ENCODE measurements around the gene MRPL43. TPM values are rescaled to one million over a fixed set of nuclear protein-coding genes. Genes with fewer than 3 reads are reported as not detected.
A peak's percentile ranks its signal among the peaks of the same experiment; 100 is the strongest.

Gene MRPL43
- total RNA-seq, 1 experiment from 2014 or later: 91.3 TPM

- H3K4me1 Mint-ChIP-seq: peaks cover 23% of the 10 kb centered on the region
These were observed 6.8 kb upstream of the MRPL43 start for GRCh38 chr10:100993986-100994708.

GRCh38 chr10:100989088-100989487 lies 1.8 kb upstream of the MRPL43 start:
- Mint-ChIP-seq H3K36me3 (peaks cover 36% of the 10 kb centered on the region), H3K27ac (no peak overlapping the region), H3K4me1 (peaks cover 13% of the 10 kb centered on the region), H3K9me3 (no peaks in the 10 kb centered on the region), H3K27me3 (ENCODE audit: low read depth) (no peaks in the 10 kb centered on the region), H3K4me3 (peak overlapping the region; percentile 93)
- POLR2A ChIA-PET: no interaction called here
- no peak for TF ChIP-seq NR3C1 (CRISPR knock-in tag; conservative IDR thresholded peaks at IDR 0.05; ENCODE audit: low read depth)
- 0 out of 2 replicates have a peak, but pooled peaks have one; percentile 30 for TF ChIP-seq IRF1 (CRISPR knock-in tag; IDR thresholded peaks at IDR 0.05)
- ATAC-seq (no peak), DNase-seq (ENCODE audit: low spot score) (no peak)
- CTCF ChIA-PET: interaction anchor here (1.0 to 4.5 kb wide), 3 partner anchors 8 to 29 kb away, joined by 5 to 28 read pairs (median 5); no protein-coding TSS in a partner anchor

More at GRCh38 chr10:100993986-100994708, 6.8 kb upstream of the MRPL43 start:
- Mint-ChIP-seq H3K9me3 (no peaks in the 10 kb centered on the region), H3K27ac (peak overlapping the region; percentile 87), H3K36me3 (peaks cover 36% of the 10 kb centered on the region), H3K4me3 (no peak overlapping the region), H3K27me3 (ENCODE audit: low read depth) (no peaks in the 10 kb centered on the region)
- DNase-seq (ENCODE audit: low spot score) (no peak), ATAC-seq (no peak)
- ChIA-PET POLR2A (no interaction called here), CTCF (interaction anchor here (0.7 to 13.4 kb wide), 11 partner anchors 15 to 508 kb away, joined by 3 to 277 read pairs (median 3); partner anchors contain the start of gene SEMA4G)
- TF ChIP-seq SP1 (CRISPR knock-in tag; conservative IDR thresholded peaks at IDR 0.05) (no peak), CTCF (IDR thresholded peaks at IDR 0.05) (peak; percentile 32; the same call in 1 of the 2 replicates)

GRCh38 chr10:100988166-100988565 lies 869 bp upstream of the MRPL43 start:
- peaks cover 13% of the 10 kb centered on the region for H3K4me1 Mint-ChIP-seq
- TF ChIP-seq ZNF138 (CRISPR knock-in tag; conservative IDR thresholded peaks at IDR 0.05) (no peak), FOXP1 (CRISPR knock-in tag; IDR thresholded peaks at IDR 0.05; ENCODE audit: borderline replicate concordance) (no peak), ZNF263 (CRISPR knock-in tag; IDR thresholded peaks at IDR 0.05; ENCODE audit: low read depth) (no peak), SMAD4 (CRISPR knock-in tag; IDR thresholded peaks at IDR 0.05) (no peak)
- H3K36me3 Mint-ChIP-seq: peaks cover 29% of the 10 kb centered on the region
- H3K27ac Mint-ChIP-seq: peak overlapping the region; percentile 93; the same call in 1 of the 2 replicates
- ATAC-seq (no peak), DNase-seq (ENCODE audit: low spot score) (no peak)
- ChIA-PET CTCF (interaction anchor here (1.0 to 4.5 kb wide), 5 partner anchors 9 to 418 kb away, joined by 3 to 28 read pairs (median 5); no protein-coding TSS in a partner anchor), POLR2A (no interaction called here)
- no peaks in the 10 kb centered on the region for H3K27me3 Mint-ChIP-seq (ENCODE audit: low read depth)
- peak overlapping the region; percentile 93 for H3K4me3 Mint-ChIP-seq
- H3K9me3 Mint-ChIP-seq: no peaks in the 10 kb centered on the region

GRCh38 chr10:100987685-100988049 lies 370 bp upstream of the MRPL43 start:
- Mint-ChIP-seq H3K36me3 (peaks cover 26% of the 10 kb centered on the region), H3K4me1 (peaks cover 13% of the 10 kb centered on the region), H3K27me3 (ENCODE audit: low read depth) (no peaks in the 10 kb centered on the region), H3K27ac (peak overlapping the region; percentile 93), H3K4me3 (peak overlapping the region; percentile 93), H3K9me3 (no peaks in the 10 kb centered on the region)
- TF ChIP-seq USF1 (CRISPR knock-in tag; IDR thresholded peaks at IDR 0.05) (no peak), MYBL2 (CRISPR knock-in tag; IDR thresholded peaks at IDR 0.05) (peak; percentile 21; the same call in 1 of the 2 replicates), PRRX2 (CRISPR knock-in tag; IDR thresholded peaks at IDR 0.05) (no peak), PRDM15 (CRISPR knock-in tag; IDR thresholded peaks at IDR 0.05) (no peak), GABPB1 (CRISPR knock-in tag; IDR thresholded peaks at IDR 0.05) (peak; percentile 5; the same call in 1 of the 2 replicates), ZBTB43 (CRISPR knock-in tag; IDR thresholded peaks at IDR 0.05) (0 out of 2 replicates have a peak, but pooled peaks have one; percentile 17), ZNF396 (CRISPR knock-in tag; IDR thresholded peaks at IDR 0.05; ENCODE audit: borderline replicate concordance) (no peak), ZNF317 (CRISPR knock-in tag; IDR thresholded peaks at IDR 0.05; ENCODE audit: borderline replicate concordance, low read depth) (no peak)
- ChIA-PET CTCF (interaction anchor here (1.0 to 4.5 kb wide), 8 partner anchors 10 to 418 kb away, joined by 3 to 28 read pairs (median 5); partner anchors contain the start of genes PDZD7 and SFXN3), POLR2A (interaction anchor here (1.3 kb wide), 1 partner anchor 9 kb away, joined by 5 read pairs; no protein-coding TSS in a partner anchor)
- DNase-seq (ENCODE audit: low spot score): no peak
- ATAC-seq: no peak
